HL-60 (cell line): ENCODE measurements around the gene KCNMA1.

Experiments used
- DNase-seq, 2 experiments: peaks; one replicate each; pipeline ENCODE4 v3.0.0-alpha.2; 2010 to 2020; ENCODE audit warnings: low read depth in 1 of 2, low spot score in 1 of 2
- H3K27ac ChIP-seq: fragments of 250-450 bp; sonication (Bioruptor Pico); replicated peaks from 2 replicates; pipeline ENCODE4 v1.5.1; 2020; ENCODE audit warnings: mild to moderate bottlenecking, moderate library complexity
- H3K27me3 ChIP-seq: fragments of 250-450 bp; sonication (Bioruptor Pico); 2 replicates; pipeline ENCODE4 v1.5.1; 2021; ENCODE audit warnings: mild to moderate bottlenecking, moderate library complexity; ENCODE audit not compliant: insufficient read depth, poor library complexity, severe bottlenecking
- H3K4me3 ChIP-seq: replicated peaks from 2 replicates; pipeline ENCODE4 v1.5.1; 2011; ENCODE audit warnings: mild to moderate bottlenecking, control low read depth, low read length; ENCODE audit not compliant: insufficient read depth
- CTCF ChIP-seq: IDR thresholded peaks from one replicate; pipeline ENCODE4 v1.5.1; 2011; ENCODE audit warnings: low read length, control low read depth, inconsistent platforms; ENCODE audit not compliant: insufficient read depth
- GABPA ChIP-seq: IDR thresholded peaks from 2 replicates; pipeline ENCODE4 v1.6.1; 2012; ENCODE audit warnings: low read depth
- POLR2AphosphoS5 ChIP-seq: IDR thresholded peaks from 2 replicates; pipeline ENCODE4 v1.6.1; 2012; ENCODE audit warnings: low read depth
- REST ChIP-seq: IDR thresholded peaks from 2 replicates; pipeline ENCODE4 v1.6.1; 2012; ENCODE audit warnings: low read depth; ENCODE audit not compliant: insufficient replicate concordance
- SPI1 ChIP-seq: IDR thresholded peaks from 2 replicates; pipeline ENCODE4 v1.6.1; 2012; ENCODE audit warnings: low read depth, mild to moderate bottlenecking, borderline replicate concordance

The KCNMA1 gene

GRCh38 chr10:77097625-77098024 is 540.0 kb downstream of the KCNMA1 start:
- Histone ChIP-seq H3K4me3 (no peak overlapping the region), H3K27ac (no peak overlapping the region), H3K27me3 (peaks cover 2% of the 10 kb centered on the region)
- TF ChIP-seq REST (no peak), SPI1 (no peak), GABPA (no peak), POLR2AphosphoS5 (no peak), CTCF (no peak)
- no peak for DNase-seq

GRCh38 chr10:77093126-77093525 is 544.5 kb downstream of the KCNMA1 start:
- TF ChIP-seq GABPA (no peak), POLR2AphosphoS5 (no peak), CTCF (no peak), SPI1 (no peak), REST (no peak)

GRCh38 chr10:77091597-77092165 is 545.9 kb downstream of the KCNMA1 start:
- no peak for TF ChIP-seq CTCF
- H3K27me3 ChIP-seq: peaks cover 2% of the 10 kb centered on the region
- no peak overlapping the region for H3K27ac ChIP-seq
- no peak overlapping the region for H3K4me3 ChIP-seq
- DNase-seq: no peak

More at GRCh38 chr10:77093126-77093525, 544.5 kb downstream of the KCNMA1 start:
- DNase-seq: no peak
- peaks cover 2% of the 10 kb centered on the region for H3K27me3 ChIP-seq
- H3K27ac ChIP-seq: no peak overlapping the region
- no peak overlapping the region for H3K4me3 ChIP-seq
